NCI-H82 (cell line): Measurements from ENCODE around the gene DLX1.
A peak's percentile ranks its signal among the peaks of the same experiment; 100 is the strongest.
"Not testable (repeated sequence)": the region's sequence is repeated elsewhere in the genome, so short reads cannot be mapped to it uniquely, and the experiment has no call there.

Experiments used
- DNase-seq: peaks from one replicate; lab custom pipeline; 2025; lab: John Stamatoyannopoulos, UW

DLX1 gene

DNA sequence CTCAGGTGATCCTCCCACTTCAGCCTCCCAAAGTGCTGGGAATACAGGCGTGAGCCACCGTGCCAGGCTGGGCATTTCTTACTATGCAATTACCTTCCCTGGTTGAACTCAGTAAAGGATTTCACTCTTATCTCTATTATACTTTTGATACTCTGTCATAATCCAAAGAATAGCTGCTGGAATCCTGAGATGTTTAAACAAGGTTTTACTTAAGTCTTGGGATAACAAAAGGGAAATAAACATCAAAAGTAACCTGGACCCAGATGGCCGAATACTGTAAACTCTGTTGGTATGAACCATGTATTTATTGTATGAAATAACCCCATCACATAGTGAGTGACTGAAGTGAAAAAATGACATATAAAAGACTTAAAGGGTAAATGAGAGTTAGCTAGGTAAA, 29.3 kb downstream of the DLX1 start:
- no peak for DNase-seq

DNA sequence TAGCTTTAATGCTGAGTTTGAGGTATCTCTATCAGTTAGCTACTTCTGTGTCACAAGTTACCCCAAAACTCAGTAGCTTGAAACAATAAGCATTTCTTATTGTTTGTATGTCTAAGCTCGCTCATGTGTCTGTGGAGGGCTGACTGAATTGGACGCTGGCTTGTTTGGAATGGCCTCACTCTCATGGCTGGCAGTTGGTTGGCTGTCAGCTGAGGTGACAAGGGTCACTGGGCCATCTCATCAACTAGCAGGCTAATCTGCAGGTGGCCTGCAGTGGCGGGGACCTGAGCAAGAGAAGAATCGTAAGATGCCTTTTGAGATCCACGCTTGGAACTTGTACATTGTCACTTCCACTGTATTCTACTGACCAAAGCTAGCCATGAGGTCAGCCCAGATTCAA, 30.8 kb downstream of the DLX1 start:
- no peak for DNase-seq

DNA sequence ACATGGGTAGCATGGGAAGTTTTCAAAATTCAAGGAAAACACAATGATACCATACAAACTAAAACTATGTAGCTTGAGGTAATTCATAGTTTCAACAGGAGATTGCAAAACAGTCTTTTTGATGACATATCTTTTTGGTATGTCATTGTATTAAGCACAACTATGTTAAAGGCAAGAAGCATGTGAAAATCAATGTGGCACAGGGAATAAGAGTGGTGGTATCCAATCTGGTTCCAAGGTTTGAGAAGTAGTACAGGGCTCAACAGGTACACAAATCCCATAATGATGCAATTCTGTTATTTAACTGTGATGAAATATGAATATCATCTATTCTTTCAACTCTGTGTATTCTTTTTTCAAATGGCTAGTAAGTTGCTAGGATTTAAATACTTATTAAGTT, 33.8 kb downstream of the DLX1 start:
- no peak for DNase-seq

DNA sequence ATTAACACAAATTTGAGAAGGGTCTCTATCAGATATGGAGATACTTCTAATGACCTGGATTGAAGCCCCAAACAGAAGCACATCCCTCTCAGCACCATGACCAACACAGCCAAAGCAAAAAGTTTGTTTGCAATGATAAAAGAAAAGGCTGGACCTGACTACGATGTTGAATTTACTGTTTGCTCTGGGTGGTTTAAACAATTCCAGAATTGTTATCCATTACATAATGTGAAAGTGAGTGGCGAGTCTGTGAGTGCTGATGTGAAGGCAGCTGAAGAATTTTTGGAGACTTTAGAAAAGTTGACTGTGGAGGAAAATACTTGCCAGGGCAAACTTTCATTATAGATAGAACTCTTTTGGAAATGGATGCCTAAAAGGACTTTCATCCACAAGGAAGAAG, 34.8 kb downstream of the DLX1 start:
- DNase-seq, result no peak

DNA sequence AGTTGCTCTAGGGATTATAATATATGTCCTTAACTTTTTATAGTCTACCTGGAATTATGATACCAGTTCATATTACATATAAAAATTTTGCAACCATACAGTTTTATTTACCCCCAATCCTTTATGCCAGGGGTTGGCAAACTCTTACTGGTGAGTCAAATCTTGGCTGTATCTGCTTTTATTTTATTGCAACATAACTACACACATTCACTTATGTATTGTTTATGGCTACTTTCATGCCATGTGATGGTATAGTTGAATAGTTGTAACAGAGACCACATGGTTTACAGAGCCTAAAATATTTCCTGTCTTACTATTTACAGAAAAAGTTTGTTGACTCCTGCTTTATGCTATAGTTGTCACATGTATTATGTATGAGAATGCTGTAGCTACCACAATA, 43.2 kb downstream of the DLX1 start:
- no peak for DNase-seq

DNA sequence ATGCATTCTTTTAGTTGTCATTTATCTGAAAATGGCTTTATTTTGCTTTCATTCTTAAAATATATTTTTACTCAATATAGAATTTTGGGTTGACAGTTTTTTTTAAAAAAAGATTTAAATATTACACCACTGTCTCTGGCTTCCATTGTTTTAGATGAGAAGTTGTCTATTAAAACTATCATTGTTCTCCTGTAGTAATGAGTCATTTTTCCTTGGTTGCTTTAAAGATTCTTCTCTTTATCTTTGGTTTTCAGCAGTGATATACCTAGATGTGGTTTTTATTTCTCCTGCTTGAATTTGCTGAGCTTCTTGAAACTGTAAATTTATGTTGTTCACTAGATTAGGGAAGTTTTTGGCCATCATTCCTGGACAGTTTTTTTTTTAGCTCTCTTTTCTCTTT, 44.1 kb downstream of the DLX1 start:
- no peak for DNase-seq

DNA sequence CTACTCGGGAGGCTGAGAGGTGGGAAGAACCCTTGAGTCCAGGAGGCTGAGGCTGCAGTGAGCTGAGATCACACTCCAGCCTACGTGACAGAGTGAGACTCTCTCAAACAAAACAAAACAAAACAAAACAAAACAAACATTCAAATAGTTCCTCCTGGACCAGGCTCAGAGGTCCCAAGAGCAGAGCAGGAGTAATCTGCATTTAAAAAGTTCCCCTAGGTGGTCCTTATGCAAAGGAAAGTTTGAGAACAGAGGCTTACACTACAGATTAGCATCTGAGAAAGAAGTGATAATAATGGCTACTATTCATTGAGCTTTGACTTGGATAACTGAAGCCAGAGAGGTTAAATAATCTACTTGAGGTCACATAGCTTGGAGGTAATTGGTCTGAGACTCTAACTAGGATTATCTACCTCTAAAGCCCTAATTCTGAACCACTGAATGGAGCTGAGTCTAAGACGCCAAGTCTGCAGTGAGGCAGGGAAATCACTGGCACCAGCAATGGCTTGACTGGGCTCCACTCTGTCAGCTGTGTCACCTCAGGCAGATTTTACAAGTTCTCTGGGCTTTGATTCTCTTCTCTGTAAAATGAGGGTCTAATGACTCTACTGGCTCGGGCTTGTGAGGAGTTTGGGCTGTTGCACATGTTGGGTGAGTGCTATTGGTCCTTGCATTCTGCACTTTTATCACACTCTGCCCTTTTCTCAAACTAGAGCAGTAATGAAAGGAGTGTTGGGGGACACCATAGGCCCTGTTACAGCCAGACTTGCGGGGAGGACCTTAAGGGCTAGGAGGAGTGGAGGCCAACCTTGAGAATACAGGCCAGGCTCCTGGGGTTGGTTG, 46.6 kb downstream of the DLX1 start:
- peak; percentile 58 for DNase-seq

DNA sequence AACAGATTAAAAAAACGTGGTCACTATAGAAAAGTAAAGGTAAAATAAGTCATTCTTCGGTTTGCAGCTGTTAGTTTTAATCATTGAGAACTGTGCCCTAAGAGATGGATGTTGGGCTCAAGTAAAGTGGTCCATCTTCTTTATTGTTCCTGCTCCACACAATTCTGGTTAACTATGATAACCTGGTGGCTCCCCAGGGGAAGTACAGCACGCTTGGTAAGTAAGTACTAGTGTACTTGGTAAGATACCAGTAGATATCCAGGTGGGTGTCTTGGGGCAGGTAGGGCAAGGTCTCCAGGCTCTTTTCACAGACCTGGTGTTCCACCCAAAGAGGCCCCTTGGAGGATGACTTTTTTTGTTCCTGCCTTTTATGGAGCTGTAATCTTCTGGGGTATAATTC, 49.0 kb downstream of the DLX1 start:
- DNase-seq, result no peak

DNA sequence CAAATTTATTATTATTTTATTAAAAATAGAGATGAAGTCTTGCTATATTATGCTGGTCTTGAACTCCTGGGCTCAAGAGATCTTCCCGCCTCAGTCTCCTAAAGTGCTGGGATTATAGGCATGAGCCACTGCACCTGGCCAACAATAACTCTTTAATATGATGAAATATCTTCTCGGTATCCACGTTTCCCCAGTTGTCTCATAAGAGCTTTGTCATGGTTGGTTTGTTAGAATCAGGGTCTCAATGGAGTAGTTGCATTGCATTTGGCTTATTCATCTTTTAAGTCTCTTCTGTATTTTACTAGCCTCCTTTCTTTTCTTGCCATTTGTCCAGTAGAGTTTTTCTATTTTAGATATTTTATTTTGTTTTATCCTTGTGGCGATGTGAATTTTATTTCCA, 50.1 kb downstream of the DLX1 start:
- no peak for DNase-seq

DNA sequence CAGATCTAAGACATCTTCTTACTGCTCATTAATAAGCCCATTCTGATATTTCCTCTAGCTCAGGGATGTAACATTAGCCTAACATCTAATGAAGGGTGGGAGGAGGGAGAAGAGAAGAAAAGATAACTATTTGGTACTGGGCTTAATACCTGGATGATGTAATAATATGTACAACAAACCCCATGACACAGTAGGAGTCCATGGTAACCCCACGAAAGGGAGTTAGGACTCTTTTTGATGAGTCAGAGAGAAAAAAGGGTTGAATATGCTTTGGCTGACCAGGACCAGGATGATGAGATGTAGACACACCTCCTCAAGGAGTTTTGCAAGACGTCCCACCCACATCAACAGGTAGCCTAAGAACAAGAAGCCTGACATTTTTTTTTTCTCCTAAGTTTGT, 51.8 kb downstream of the DLX1 start:
- no peak for DNase-seq

DNA sequence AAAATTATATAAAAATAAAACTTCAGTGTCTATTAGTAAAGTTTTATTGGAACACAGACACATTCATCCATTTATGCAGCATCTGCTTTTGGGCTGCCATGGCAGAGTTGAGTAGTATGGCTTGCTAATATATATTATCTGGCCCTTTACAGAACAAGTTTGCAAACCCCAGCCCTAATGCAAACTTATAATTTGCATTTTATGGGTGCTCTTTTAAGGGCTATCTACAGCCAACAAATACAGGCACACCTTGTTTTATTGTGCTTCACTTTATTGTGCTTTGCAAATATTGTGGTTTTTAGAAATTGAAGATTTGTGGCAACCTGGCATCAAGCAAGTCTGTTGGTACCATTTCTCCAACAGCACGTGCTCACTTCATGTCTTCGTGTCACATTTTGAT, 52.6 kb downstream of the DLX1 start:
- DNase-seq, result no peak

DNA sequence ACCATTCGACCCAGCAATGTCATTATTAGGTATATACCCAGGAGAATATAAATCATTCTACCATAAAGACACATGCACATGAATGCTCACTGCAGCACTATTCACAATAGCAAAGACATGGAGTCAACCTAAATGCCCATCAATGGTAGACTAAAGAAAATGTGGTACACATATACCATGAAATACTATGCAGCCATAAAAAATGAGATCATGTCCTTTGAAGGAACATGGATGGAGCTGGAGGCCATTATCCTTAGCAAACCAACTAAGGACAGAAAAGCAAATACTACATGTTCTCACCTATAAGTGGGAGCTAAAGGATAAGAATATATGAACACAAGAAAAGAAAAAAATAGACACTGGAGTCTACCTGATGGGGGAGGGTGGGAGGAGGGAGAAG, 53.4 kb downstream of the DLX1 start:
- DNase-seq, result not testable (repeated sequence)
